Measurements from ENCODE around the gene KCND1.
A peak's percentile ranks its signal among the peaks of the same experiment; 100 is the strongest.
"Not testable (repeated sequence)": the region's sequence is repeated elsewhere in the genome, so short reads cannot be mapped to it uniquely, and the experiment has no call there.

The KCND1 gene

DNA sequence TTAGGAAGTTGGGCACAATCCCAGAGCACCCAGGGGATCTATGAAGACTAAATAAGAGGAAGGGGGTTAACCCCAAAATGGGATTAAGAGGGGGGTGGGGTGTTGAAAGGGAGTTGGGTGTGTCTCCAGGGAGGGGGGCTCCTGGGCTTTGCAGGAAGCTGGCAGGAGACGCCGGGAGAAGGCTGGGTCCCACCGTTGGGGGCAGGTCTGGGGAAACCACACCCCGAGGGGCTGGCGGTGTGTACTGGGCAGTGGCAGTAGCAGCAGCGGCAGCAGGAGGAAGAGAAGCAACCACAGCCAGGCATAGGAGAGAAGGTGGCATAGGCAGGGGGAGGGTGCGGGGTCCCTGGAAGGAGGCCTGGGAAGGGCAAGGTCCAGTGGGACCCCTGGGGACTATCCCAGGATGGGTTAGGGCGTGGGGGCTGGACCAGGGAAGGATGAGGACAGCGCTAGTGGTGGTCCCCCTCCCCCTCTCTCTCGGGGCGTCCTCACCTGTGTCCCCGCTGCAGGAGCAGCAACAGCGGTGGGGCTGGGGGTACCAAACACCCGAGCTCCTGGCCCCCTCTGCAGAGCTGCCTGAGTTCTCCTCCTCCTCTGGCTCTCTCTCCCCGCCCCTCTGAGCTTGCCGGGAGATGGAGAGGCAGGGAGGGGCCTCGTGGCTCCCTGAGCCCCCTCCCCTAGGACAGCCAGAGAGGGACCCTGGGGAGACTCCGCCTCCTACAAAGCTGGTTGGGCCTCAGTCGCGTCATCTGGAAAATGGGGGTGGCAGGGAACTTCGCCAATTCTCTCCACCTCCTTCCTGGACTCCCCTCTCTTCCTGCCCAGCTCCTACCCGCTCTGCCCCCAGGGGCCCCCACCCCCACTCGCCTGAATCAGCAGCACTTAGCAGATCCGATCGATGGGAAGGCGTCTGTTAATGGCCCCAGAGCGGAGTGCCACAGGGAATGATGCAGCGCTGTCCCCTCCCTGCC is at the start of gene KCND1:
Gene KCND1 (minus strand): TSS at position 596 of the 971 bp plus-strand sequence. CDS start 1,573 bp downstream, outside the sequence.
- no peak for DNase-seq

DNA sequence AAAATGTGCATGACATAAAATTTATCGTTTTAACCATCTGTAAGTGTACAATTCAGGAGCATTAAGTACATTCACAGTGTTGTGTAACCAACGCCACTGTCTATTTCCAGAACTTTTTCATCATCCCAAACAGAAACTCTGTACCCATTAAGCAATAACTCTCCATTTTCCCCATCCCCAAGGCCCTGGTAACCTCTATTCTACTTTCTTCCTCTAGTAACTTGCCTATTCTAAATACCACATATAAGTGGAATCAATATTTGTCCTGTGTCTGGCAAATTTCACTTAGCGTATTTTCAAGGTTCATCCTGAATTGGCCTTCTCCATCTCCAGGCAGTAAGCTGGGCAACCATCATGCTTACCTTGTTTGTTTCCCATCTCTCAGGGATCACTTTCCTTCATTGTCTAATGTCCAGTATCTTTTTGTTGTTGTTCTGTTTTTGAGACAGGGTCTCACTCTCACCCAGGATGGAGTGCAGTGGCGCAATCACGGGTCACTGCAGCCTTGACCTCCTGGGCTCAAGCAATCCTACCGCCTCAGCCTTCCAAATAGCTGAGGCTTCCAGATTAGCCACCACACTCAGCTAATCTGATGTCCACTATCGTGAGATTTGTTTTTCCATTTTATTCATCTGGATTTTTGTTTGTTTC is 48.1 kb upstream of the KCND1 start:
- DNase-seq, result no peak

DNA sequence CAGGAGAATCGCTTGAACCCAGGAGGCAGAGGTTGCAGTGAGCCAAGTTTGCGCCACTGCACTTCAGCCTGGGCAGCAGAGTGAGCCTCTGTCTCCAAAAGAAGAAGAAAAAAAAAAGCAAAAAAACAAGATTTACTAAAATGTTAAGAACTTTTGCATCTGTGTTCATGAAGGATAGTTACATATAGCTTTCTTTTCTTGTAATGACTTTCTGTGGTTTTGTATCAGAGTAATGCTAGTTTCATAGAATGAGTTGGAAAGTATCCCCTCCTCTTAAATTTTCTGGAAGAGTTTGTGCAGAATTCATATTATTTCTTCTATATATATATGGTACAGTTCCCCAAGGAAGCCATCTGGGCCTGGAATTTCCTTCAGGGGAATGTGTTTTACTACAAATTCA is 47.4 kb upstream of the KCND1 start:
- DNase-seq, result no peak

DNA sequence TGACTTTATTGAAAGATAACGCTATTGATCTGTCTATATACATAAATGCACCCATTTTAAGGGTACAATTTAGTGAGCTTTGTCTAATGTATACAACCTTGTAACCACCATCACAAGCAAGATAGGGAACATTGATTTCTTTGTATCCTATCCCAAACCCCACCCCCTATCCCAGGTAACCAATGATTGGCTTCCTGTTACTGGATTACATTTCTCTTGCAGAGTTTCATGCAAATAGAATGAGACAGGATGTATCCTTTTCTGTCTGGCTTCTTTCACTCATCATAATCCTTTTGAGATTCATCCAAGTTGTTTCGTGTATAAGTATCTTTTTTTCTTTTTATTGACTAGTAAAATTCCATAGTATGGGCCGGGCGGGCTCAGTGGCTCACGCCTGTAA is 32.1 kb upstream of the KCND1 start:
- no peak for DNase-seq

DNA sequence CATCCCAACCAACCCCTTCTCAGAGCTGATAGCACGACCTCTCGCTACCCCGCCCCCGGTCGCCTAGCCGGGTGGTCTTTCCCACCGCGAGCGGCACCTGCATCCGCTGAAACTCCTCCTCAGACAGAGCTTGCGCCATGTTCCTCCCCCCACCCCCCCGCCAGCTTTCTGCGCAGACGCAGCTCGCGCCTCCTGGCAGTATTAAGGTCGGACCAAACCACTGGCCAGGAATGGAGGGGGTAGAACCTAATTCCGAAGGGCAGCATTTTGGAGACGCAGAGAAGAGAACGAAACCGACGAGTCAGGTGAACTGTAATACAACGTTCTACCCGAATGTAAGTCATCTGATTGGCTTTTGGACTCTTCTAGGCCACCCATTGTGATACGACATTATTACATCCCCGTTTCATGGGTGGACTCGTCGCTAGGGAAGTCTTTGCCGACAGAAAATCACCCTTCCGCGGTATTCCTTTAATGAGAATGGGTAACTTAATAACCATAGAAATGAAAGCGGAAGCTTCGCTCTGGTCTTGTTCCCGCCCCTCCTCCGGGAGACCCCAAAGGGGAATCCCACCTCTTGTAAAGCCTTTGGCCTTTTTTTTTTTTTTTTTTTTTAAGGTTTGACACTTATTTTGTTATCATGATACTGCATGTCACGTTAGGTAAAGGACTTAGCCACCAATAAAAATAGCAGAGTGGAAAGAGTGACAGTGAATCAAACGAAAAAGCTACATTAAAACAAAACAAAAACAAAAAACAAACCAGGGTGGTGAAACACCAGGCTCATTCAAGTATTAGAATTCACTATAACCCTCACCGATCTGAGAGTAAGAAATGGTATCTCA is 30.7 kb upstream of the KCND1 start, which contains the start of gene GRIPAP1:
Gene GRIPAP1 (minus strand): TSS at position 174 of the 845 bp plus-strand sequence. CDS start 35 bp downstream, at position 139.
- DNase-seq, result peak; percentile 32 to 77

DNA sequence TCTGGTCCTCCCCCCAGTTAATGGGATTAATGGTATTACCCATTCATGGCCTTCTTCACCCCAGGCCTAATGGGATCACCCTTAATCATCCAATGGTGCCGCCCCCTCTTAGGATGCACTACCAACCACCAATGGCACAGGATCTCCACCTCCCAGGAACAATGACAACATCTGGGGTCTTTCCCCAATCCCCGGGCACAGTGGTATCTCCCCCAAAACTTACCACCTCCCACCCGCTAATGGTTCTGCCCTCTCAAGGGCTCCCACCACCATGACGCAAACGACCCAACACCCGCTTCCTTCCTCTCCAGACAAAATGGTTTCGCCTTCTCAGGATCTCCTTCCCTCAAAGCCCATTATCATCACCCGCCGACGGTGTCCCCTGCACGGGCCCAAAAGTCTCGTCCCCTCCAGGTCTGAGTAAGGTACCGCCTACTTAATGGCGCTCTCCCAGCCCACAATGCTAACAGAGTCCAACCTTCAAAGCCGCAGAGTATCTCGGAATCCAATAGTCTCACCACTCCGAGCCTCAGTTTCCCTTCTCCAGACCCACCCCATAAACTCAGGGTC is 30.0 kb upstream of the KCND1 start:
- DNase-seq, result peak in 1 of 2 experiments; percentile 4

DNA sequence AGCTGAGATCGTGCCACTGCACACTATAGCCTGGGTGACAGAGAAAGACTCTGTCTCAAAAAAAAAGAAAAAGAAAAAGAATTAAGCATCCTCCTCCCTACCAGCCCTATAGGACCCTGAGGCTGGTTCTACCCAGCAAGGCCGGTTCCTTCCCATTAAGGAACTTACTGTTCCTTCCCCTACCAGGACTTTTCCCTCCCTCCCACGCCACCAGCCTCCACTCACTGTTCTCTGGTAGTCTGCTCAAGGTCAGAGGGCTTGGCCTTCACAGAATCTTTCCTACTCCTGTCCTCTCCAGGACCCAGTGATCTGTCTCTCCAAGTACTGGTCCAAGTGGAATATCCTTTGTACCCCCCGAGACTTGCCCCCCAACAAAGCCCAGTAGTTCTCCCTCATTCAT is 29.0 kb upstream of the KCND1 start:
- no peak for DNase-seq

DNA sequence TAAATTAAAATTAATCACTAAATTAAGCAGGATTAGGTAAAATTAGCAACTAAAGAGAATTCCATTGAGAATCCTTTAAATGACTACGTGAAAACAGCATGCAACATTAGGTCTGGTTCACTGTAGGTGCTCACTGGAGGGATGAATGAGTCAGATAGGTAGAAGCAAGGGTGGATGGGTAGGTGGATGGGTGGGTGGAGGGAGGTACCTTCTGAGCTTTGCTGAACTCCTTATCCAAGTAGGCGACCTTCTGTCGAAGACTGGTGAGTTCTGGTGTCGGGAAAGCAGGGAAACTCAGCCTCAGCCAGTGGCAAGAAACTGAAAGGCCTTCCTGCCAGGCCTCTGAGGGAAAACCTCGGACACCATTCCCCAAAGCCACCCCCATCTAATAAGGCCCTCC is 27.4 kb upstream of the KCND1 start:
- no peak for DNase-seq

DNA sequence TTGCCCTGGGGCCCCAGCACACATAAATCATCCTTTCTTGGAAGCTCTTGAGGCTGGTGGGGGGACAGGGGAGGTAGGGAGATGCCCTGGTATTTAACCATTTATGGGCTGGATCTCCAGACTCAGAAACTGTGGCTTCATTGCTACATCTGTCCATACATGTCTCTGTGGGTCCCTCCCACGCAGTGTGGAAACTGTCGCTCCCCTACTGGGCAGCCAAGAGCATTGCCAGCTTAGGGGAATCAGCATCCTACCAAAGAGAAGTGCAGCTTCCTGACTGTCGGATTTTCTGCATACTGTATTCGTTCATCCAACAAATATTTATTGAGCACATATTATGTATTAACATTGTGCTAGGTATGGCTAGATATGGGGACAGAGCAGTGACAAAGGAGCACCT is 26.7 kb upstream of the KCND1 start:
- DNase-seq, result no peak

DNA sequence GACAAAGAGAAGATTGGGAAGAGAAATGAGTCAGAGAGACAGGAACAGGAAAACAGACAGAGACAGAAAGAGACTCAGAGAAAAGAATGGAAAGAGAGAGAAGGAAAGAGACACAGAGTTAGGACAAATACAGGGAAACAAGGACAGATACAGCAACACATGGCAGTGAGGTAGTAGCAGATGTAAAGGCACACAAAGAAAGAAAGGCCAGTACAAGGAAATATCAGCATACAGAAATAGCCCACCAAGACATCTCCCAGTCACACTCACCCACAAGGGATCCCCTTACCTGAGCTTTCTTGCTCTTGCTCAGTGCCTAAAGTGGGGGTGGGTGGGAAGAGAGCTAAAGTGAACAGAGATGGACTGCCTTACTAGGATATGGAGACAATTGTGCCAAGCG is 26.2 kb upstream of the KCND1 start:
- no peak for DNase-seq

DNA sequence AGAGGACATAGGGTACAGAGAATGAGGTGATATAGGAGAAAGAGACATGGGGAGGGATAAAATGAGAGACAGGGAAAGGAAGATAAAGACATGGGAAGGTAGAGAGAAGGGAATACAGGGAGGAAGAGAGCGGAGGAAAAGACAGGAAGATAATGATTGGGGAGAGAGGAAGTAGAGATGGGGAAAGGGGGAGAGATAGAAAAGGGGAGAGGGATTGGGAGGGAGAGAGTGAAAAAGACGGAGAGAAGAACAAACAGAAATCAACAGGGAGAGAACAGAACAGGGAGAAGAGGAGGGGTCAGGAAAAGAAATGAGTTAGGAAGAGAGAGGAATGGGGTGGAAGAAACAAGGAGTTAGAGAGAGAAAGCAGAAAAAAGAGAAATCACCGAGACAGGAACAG is 25.8 kb upstream of the KCND1 start:
- DNase-seq, result no peak

DNA sequence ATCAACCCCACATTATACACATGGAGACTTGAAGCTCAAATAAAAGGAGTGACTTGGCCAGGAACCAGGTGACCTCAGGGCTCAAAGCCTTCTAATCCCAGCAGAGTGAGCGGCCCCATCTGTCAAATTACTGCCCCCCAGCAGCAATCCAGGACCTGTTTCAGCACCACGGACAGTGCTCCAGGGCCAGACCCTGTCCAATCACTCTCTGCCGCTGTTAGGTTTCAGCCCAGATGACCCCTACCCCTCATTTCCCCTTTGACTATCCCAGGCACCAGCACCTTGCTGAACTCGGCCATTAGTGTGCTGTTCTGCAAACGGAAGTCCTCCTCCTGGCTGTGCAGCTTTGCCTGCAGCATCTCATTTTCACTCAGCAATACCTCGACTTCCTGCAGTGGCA is 25.3 kb upstream of the KCND1 start:
- DNase-seq, result no peak

DNA sequence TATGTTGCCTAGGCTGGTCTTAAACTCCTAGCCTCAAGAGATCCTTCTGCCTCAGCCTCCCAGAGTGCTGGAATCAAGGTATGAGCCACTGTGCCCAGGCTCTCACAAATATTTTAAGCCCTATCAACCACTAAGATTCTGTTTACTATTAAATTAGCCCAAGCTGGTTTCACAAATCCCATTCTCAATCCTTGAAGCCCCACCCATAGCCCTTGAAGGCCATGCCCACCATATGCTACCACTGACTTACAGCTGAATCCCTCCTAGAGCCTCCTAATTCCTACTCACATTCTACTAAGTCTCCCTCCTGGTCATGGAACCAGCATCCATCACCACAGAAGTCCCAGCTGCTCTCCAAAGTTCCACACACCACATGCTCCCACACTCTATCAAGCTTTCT is 20.7 kb upstream of the KCND1 start:
- DNase-seq, result no peak

DNA sequence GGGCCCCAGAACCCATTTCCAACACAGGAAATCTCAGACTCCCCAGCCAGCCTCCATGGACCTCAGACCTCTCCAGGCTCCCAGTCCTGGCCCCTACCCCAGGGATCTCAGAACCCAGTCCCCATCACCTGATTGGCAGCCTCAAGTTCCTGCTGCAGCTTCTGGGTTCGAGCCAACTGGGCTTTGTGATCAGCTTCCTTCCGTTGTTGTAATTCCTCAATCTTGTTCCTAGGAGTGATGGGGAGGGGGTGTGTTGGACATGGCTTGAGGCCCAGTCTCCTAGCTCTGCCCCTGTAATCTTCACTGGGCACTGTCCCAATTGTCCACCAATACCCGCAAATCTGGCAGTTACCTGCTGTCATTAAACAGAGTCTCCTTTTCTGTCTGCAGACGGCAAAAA is 17.8 kb upstream of the KCND1 start:
- no peak for DNase-seq

DNA sequence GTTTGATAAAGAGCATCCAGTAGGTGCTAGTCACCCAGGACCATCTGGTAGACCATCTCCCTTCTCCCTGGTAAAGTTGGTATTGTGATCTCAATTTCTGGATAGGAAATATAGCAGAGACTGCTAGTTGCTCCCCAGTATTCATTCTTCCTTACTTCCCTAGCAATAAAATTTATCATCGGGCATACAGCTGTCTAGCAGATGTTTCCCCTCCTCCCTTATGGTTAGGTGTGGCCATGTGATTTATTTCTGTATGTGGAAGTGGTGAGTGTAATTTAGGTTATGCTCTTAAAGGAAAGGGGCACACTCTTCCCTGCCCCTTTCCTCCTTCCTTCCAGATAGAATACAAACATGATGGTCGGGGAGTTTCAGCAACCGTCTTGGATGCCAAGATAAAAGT is 12.3 kb upstream of the KCND1 start:
- no peak for DNase-seq

DNA sequence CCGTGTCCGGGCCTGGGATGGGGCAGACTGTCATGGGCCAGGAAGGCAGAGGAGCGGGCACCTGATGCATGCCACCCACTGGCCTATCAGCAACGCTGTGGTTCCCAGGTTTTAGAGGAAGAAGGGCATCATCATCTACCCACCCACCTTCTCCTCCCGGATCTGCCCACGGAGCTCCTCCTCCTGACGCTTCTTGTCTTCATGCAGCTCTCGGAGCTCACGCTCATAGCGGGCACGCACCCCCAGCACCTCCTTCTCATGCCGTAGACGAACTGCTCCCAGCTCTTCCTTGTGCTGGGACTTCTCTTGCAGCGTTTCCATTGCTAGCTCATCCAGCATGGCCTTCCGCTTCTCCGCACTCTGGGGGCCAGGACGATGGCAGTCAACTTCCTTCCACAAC is 11.4 kb upstream of the KCND1 start:
- no peak for DNase-seq

DNA sequence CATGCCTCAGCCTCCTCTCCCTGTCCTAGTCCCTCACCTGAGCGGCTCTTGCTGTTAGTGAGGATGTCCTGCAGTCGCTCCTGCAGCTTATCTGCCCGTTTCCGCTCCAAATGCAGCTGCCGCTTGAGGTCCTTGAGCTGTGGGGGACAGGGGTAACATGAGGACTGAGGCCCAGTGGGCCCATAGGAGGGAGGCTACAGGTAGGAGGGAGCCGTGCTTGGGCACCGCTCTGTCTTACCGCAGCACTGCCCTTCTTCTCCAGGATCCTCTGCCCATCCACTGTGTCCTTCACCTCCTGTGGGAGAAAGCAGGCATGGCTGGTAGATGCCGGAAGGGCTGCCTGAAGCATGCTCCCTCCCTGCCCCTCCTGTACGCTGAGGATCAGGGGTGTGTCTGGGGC is 9.5 kb upstream of the KCND1 start:
- DNase-seq, result no peak

DNA sequence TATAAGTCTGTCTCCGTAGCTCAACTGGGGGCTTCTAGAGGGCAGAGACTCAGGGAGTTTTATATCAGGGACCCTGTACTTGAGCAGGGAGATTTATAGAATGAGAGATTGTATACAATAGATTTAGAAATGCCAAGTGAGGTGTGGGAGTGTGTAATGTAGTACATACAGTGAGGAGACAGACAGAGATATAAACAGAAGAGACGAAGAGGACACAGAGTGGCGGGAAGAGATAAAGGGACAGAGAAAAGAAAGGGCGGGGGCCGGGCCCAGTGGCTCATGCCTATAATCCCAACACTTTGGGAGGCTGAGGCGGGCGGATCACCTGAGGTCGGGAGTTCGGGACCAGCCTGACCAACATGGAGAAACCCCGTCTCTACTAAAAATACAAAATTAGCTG is 8.7 kb upstream of the KCND1 start:
- not testable (repeated sequence) for DNase-seq

DNA sequence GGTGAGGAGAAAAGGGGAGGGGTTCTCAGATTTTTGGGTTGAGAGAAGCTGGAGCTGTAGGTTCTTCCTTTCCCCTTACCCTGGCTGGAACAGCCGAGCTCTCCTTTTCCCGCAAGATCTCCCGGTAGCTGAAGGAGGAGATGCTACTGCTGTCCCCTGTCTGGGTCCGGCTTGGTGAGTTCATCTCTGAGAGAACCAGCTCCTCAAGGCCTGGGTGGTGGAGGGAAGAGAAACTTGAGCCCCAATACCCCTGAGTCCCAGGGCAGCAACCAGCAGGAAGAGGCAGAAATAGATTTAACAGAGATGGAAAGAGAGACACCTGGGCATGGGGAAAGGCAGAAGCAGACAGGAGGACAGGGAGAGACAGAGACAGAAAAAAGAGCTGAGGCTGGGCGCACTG is 6.6 kb upstream of the KCND1 start:
- DNase-seq, result no peak

DNA sequence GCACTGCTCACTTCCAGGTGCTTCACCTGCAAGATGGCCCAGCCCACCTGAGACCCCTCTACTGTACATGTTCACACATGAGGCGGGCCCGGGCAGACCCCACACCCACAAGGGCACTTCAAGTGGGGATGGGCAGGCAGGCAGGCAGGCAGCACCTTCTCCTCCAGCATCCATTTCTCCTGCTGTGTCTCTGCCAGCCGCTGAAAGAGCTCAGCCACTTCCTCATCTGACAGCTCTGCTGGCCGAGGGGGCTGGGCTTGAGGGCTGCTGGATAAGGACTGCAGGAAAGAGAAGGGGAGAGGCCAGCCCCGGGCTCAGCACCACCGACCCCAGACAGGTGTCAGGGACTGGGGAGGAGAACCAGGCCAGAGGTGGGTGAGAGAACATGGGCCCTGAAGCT is 4.4 kb upstream of the KCND1 start:
- DNase-seq, result no peak

DNA sequence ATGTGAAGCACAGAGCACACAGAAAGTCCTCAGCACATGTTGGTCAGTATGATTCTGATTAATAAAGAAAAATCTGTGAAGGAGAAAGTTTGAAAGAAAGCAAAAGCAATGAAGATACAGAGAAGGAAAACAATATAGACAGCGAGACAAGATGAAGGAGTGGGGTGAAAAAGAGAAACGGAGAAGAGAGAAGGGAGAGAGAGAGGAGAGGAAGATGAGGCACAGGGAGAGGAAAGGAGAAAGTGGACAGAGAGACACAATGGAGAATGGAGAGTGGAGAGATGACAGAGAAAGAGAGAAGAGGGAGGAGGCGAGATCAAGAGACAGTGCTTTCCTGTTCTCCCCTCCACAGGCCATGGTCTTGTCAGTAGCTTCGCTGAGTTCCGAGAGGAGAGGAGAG is 3.9 kb upstream of the KCND1 start:
- DNase-seq, result no peak

DNA sequence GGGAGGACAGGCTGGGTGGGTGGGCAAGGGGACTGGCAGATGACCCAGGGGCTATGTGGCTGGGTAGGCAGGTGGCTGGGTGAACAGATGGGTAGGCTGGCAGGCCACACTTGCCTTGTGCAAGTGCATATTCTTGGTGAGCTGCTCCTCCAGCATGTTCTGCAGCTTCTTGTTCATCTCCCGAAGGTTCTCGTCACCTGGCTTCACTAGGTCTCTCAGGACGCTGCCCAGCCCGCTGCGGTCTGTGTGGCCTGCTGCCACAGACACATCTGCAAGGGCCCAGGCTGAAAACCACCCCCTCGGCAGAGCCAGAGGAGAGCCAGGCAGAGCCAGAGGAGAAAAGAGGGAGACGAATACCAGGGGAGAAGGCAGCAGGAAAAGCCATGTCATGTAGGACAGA is 3.4 kb upstream of the KCND1 start:
- no peak for DNase-seq

DNA sequence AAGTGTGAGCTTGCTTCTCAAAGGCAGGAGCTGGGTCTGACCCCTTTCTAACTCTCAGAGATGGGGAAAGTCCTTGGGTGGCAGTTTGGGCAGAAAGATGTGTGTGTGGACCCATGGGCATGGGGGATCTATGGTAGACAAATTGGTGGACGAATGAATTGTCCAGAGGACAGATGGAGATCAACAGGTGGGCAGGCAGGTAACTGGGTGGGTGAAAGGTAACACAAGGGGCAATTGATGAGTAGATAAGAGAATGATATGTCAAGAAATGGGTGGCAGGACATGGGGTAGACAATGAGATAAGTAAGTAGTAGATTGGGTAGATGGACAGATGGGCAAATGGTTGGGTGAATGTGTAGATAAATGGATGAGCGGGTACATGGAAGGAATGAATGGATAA is 2.9 kb upstream of the KCND1 start:
- no peak for DNase-seq

Measured in SW 1271 (cell line).